KMS-11 (cell line): ENCODE measurements around the gene ISG15.
"Not testable (repeated sequence)": the region's sequence is repeated elsewhere in the genome, so short reads cannot be mapped to it uniquely, and the experiment has no call there.

Experiments used
- H2AFZ ChIP-seq: fragments of 200-600 bp; sonication (generic); 2 replicates; pipeline ENCODE4 v1.6.1; 2016; ENCODE audit warnings: antibody characterized with exemption, mixed run types, low read depth
- H3K27ac ChIP-seq: fragments of 200-600 bp; sonication (generic); 2 replicates; pipeline ENCODE4 v1.6.1; 2016; ENCODE audit warnings: mild to moderate bottlenecking, mixed run types
- H3K27me3 ChIP-seq: fragments of 200-600 bp; sonication (generic); 2 replicates; pipeline ENCODE4 v1.6.1; 2017; ENCODE audit warnings: mild to moderate bottlenecking, low read depth, mixed run types, moderate library complexity; ENCODE audit not compliant: insufficient read depth
- H3K36me3 ChIP-seq: fragments of 200-600 bp; sonication (generic); 2 replicates; pipeline ENCODE4 v1.6.1; 2017; ENCODE audit warnings: mild to moderate bottlenecking, mixed run types; ENCODE audit not compliant: insufficient read depth
- H3K4me1 ChIP-seq: fragments of 200-600 bp; sonication (generic); 2 replicates; pipeline ENCODE4 v1.6.1; 2016; ENCODE audit warnings: mild to moderate bottlenecking, low read depth, mixed run types; ENCODE audit not compliant: poor library complexity, severe bottlenecking
- H3K4me2 ChIP-seq: fragments of 200-600 bp; sonication (generic); 2 replicates; pipeline ENCODE4 v1.7.0; 2016; ENCODE audit warnings: mild to moderate bottlenecking, mixed run types
- H3K4me3 ChIP-seq: fragments of 200-600 bp; sonication (generic); IDR thresholded peaks from 2 replicates; pipeline ENCODE4 v1.6.1; 2017; ENCODE audit warnings: low read depth, low read length, mixed read lengths; ENCODE audit not compliant: insufficient read depth
- H3K79me2 ChIP-seq: fragments of 200-600 bp; sonication (generic); 2 replicates; pipeline ENCODE4 v1.6.1; 2016; ENCODE audit warnings: low read depth, mixed run types; ENCODE audit not compliant: insufficient read depth
- H3K9ac ChIP-seq: fragments of 200-600 bp; sonication (generic); 2 replicates; pipeline ENCODE4 v1.6.1; 2016; ENCODE audit warnings: mild to moderate bottlenecking, mixed run types
- H4K20me1 ChIP-seq: fragments of 200-600 bp; sonication (generic); 2 replicates; pipeline ENCODE4 v1.6.1; 2016; ENCODE audit warnings: mild to moderate bottlenecking, mixed run types; ENCODE audit not compliant: insufficient read depth
- CTCF ChIP-seq: fragments of 200-600 bp; sonication (generic); conservative IDR thresholded peaks from 2 replicates; pipeline ENCODE4 v1.6.1; 2017; ENCODE audit warnings: low read depth, mild to moderate bottlenecking, antibody characterized with exemption, low read length, moderate library complexity, mixed read lengths

Gene ISG15

DNA sequence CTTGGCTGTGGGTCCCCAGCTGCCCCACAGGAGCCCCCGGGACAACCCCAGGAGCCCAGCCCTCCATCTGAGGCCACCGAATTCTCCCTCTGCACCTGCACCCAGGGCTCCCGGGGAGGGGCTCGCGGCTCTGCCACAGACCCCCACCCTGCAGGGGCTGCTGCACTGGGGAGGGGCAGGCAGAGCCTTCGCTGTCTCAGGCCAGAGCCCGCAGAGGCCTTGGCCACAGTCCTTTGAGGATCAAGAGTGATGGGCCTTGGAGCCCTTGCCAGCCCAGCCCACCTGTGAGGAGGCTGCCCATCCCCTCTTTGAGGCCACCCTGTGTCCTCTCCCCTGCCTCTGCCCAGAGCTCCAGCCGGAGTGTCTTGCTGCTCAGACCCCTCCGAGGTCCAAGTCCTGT is 37.9 kb upstream of the ISG15 start:
- H3K4me2 ChIP-seq: peak overlapping the region; percentile 95; the same call in 1 of the 2 replicates
- no peaks in the 10 kb centered on the region for H4K20me1 ChIP-seq
- no peak overlapping the region for H3K9ac ChIP-seq
- H2AFZ ChIP-seq: peak overlapping the region; percentile 93; the same call in 1 of the 2 replicates
- H3K27me3 ChIP-seq: peaks cover 43% of the 10 kb centered on the region
- no peaks in the 10 kb centered on the region for H3K79me2 ChIP-seq
- H3K4me1 ChIP-seq: peaks cover 13% of the 10 kb centered on the region
- no peak overlapping the region for H3K27ac ChIP-seq
- no peak for TF ChIP-seq CTCF
- H3K4me3 ChIP-seq: no peak overlapping the region
- H3K36me3 ChIP-seq: no peaks in the 10 kb centered on the region

DNA sequence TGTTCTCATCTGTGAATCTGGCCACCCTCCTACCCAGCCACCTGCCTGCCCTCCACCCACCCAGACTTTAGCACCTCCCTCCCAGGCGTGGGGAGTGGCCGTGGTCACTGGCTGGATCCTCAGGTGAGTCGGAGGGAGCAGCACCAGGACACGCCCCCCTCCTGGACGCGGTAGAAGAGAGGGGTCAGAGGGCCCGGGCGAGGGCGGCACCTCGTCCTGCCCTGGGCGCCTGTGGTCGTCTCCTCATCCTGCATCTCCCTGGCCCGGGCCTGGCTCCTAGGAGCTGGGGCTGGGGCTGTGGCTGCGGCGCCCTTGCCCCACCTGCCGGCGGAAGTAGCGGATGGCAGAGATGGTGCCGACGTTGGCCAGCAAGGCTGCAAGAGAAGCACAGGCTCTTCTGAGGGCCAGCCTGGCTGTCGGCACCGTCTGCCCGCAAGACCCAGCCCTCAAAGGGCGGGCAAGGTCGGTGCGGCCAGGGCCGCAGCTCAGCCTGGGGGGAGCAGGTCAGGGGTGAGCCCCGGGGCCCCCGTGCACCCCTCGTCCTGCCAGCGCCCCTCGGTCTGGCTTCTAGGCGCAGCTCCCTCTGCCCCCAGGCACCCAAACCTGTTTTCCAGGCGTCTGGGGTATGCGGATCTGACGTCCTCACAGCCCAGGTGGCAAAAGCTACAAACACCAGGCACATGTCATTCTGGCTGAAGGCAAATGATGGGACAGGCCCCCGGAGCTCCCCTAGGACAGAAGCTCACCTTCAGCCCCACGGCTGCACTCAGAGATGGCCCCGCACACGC is 37.2 kb upstream of the ISG15 start:
- no peaks in the 10 kb centered on the region for H3K36me3 ChIP-seq
- no peaks in the 10 kb centered on the region for H4K20me1 ChIP-seq
- H3K27me3 ChIP-seq: peaks cover 49% of the 10 kb centered on the region
- peak; percentile 74 for TF ChIP-seq CTCF
- no peak overlapping the region for H3K4me3 ChIP-seq
- H3K79me2 ChIP-seq: no peaks in the 10 kb centered on the region
- peak overlapping the region; percentile 95 for H3K4me2 ChIP-seq
- H3K27ac ChIP-seq: no peak overlapping the region
- H3K4me1 ChIP-seq: peaks cover 13% of the 10 kb centered on the region
- no peak overlapping the region; the same call in 1 of the 2 replicates for H3K9ac ChIP-seq
- H2AFZ ChIP-seq: peak overlapping the region; percentile 93

GRCh38 chr1:976791-977190 is 36.5 kb upstream of the ISG15 start:
- not testable (repeated sequence) for H3K4me3 ChIP-seq, H3K36me3 ChIP-seq, H4K20me1 ChIP-seq, H2AFZ ChIP-seq, H3K4me2 ChIP-seq, H3K9ac ChIP-seq, H3K27ac ChIP-seq, H3K79me2 ChIP-seq
- H3K4me1 ChIP-seq: peaks cover 15% of the 10 kb centered on the region
- H3K27me3 ChIP-seq: peaks cover 56% of the 10 kb centered on the region

DNA sequence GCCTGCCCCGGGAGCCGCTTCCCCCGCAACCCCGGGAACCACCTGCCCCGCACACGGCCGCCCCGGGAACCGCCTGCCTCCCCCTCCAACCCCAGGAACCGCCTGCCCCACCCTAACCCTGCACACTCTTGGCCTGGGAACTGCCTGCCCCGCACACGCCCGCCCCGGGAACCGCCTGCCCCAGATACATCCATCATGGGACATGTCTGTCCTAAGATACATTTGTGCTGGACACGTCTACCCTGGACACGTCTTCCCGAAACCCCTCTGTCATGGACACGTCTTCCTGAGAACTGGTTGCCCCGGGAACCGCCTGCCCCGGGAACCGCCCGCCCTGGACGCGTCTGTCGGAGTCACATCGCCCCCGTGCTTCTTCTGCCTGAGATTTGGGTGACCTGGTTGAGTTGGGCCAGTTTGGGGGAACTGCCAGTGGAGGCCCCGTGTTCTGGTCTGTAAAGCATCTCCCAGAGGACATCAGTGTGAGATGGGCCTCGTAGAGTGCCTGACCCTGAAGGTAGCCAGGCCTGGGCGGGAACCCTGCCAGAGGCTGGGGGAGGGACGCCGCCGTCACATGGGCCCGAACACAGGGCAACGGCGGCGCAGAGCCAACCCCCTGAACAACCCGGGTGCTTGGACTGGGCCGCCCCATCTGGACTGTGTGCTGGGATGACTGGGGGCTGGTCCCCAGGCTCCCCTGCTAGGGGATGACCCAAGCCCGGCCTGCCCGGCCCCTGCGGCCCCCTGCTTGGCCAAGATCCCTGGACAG is 35.0 kb upstream of the ISG15 start:
- Histone ChIP-seq H3K79me2 (no peaks in the 10 kb centered on the region), H3K27ac (no peak overlapping the region), H2AFZ (no peak overlapping the region), H3K9ac (no peak overlapping the region), H4K20me1 (no peaks in the 10 kb centered on the region), H3K4me3 (no peak overlapping the region), H3K27me3 (peaks cover 71% of the 10 kb centered on the region), H3K4me2 (no peak overlapping the region), H3K4me1 (peaks cover 22% of the 10 kb centered on the region), H3K36me3 (no peaks in the 10 kb centered on the region)
- TF ChIP-seq CTCF: no peak
